ENCODE data around the gene ARHGAP42. TPM values are rescaled to one million over a fixed set of nuclear protein-coding genes. Genes with fewer than 3 reads are reported as not detected.

ARHGAP42 gene
- total and polyA plus RNA-seq, 2 of the 4 experiments (the other 2 are of a cell fraction): 2.9 to 7.3 TPM

DNA sequence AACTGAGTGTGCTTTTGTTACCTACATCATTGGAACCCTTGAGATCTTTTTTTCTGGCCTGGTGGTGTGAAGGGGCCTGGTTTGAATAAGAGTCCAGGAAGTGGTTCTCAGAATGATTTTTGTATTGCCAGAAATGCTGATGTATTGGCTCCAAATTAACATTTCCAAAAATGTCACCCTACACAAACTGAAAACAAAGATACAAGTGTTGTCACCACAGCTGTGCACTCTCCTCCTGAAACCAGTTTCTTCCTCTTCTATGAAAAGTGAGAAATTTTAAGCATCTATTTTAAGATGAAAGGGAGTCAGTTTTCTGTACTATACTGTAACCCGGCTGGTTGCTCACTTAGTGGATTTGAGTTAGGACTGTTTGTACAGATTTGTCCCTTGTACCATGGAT is 223.7 kb downstream of the ARHGAP42 start:
- in situ Hi-C loops (cut with MboI; ENCODE audit: low sequenced_read_pairs): no loop called here
- Histone ChIP-seq H2BK5ac (ENCODE audit: low read depth, low read length, poor library complexity, severe bottlenecking) (no peak overlapping the region), H3K79me1 (ENCODE audit: low read depth in 1 of 2, low read length in 2 of 2) (no peaks in the 10 kb centered on the region), H3K4ac (ENCODE audit: low read depth, low read length) (no peak overlapping the region), H4K8ac (ENCODE audit: low read depth in 2 of 2, low read length in 2 of 2) (no peak overlapping the region), H4K91ac (ENCODE audit: insufficient read depth, low read depth, low read length) (no peak overlapping the region), H3K27me3 (ENCODE audit: control insufficient read depth, insufficient read depth, low read length) (no peaks in the 10 kb centered on the region), H3K4me3 (ENCODE audit: insufficient read depth, low read depth, low read length) (no peak overlapping the region), H3K9me1 (ENCODE audit: insufficient read depth, low read length) (no peaks in the 10 kb centered on the region), H4K5ac (ENCODE audit: low read depth, low read length) (no peak overlapping the region), H3K56ac (ENCODE audit: extremely low read depth, insufficient read depth, low read length) (no peak overlapping the region), H4K20me1 (ENCODE audit: insufficient read depth, low read length) (no peaks in the 10 kb centered on the region), H3K18ac (ENCODE audit: low read depth, low read length) (no peak overlapping the region), H2AFZ (replicated peaks; ENCODE audit: low read length, poor library complexity) (no peak overlapping the region), H3K27ac (ENCODE audit: insufficient read depth, low read length) (no peak overlapping the region), H2BK120ac (ENCODE audit: low read depth, low read length) (no peak overlapping the region), H3K9me3 (ENCODE audit: control insufficient read depth, insufficient read depth, low read length) (no peaks in the 10 kb centered on the region), H3K4me2 (ENCODE audit: low read depth, low read length) (no peak overlapping the region), H2AK9ac (replicated peaks; ENCODE audit: low read depth, low read length, poor library complexity) (no peak overlapping the region), H3K4me1 (ENCODE audit: control insufficient read depth, insufficient read depth, low read length) (peaks cover 4% of the 10 kb centered on the region), H2AK5ac (ENCODE audit: low read depth, low read length) (no peak overlapping the region), H3K23ac (ENCODE audit: low read depth, low read length) (no peak overlapping the region), H3K9ac (ENCODE audit: low read depth, low read length) (no peak overlapping the region), H3K14ac (replicated peaks; ENCODE audit: low read depth, low read length) (no peak overlapping the region), H3K36me3 (ENCODE audit: control insufficient read depth, insufficient read depth, low read length) (no peaks in the 10 kb centered on the region), H2BK20ac (ENCODE audit: low read depth, low read length) (no peak overlapping the region), H2BK15ac (ENCODE audit: low read depth, low read length) (no peak overlapping the region)
- TF ChIP-seq MAFK (IDR thresholded peaks at IDR 0.05; ENCODE audit: low read depth, low read length): no peak
- BruUV-seq (replicated peaks): no TSS peak
- POLR2A ChIA-PET (ENCODE audit: unreplicated experiment): no interaction called here
- CTCF ChIA-PET: no interaction called here
- ATAC-seq (ENCODE audit: low read depth) (no peak), DNase-seq (no peak)
- intact Hi-C loops (cut with micrococcal nuclease): no loop called here
- no CpG with 5 or more reads among the region's 1 CpG for WGBS, 2 experiments (ENCODE audit: extremely low coverage in 2 of 2, insufficient read length in 1 of 2)
- dilution Hi-C loops (cut with HindIII; ENCODE audit: low sequenced_read_pairs, unreplicated experiment): no loop called here

Measured in IMR-90 (cell line).